ENCODE results near the gene ATP6V0A4.
"Not testable (repeated sequence)": the region's sequence is repeated elsewhere in the genome, so short reads cannot be mapped to it uniquely, and the experiment has no call there.

ATP6V0A4 gene

DNA sequence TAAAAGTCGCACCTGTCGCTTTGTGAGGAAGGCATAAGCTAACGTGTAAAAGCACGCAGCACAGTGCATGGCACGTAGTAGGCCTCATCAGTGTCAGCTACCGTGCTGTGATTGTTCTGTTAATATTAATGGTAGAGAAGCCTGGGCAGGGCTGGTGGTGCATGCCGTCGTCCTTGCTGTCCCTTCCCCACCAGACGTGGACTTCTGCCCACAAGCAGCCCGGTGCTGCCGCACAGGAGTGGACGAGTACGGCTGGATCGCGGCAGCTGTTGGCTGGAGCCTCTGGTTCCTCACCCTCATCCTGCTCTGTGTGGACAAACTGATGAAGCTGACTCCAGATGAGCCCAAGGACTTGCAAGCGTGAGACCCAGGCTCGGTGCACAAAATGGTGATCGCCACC is 4.7 kb upstream of the ATP6V0A4 start:
- no peak for DNase-seq

- DNase-seq, result no peak
These were observed 3.3 kb upstream of the ATP6V0A4 start for GRCh38 chr7:138801256-138801655.

DNA sequence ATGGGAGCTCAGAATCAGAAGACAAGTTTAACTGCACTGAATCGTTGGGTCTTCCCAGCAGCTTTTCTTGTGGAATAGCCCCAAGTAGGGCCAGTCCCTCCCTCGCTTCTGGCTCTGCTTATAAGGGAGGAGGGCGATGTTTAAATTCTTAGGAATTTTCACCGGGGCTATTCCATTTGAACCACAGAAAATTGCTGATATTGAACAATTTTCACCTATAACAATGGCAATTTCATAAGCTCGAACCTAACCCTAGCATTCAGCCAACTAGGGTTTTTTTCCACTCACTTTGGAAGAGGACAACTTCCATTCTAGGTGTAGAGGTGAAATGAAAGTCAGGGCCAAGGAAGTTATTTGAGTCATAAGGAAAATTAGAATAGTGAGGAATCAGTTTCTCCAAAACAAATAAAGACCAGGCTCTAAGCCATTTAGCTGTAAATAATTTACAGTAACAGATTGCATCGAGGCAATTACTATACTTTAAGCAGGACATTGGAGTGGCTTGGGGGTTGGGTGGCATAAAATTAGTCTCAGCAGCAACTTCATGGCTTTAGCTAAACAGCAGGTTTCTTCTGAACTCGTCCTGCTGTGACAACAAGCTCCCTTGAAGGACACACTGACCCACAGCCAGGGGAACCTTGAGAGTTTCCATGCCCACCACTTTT is 1.5 kb upstream of the ATP6V0A4 start:
- DNase-seq, result no peak

DNA sequence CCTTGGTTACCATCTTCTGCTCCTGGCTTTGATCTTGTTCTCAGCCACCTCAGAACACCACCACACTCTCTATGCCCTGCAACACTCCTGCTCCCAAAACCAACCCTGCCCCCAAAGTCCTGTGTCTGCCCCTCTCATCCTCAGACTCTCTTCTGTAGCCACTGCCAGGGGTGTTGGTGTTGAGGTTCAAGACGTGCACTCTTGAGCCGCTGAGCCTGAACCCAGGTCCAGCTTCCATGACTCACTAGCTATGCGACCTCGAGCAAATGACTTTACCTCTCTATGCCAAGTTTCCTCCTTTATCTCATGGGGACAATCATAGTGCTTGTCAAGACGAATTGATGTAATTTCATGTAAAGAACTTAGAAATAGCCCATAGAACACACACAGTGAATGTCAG is 840 bp upstream of the ATP6V0A4 start:
- DNase-seq, result no peak

DNA sequence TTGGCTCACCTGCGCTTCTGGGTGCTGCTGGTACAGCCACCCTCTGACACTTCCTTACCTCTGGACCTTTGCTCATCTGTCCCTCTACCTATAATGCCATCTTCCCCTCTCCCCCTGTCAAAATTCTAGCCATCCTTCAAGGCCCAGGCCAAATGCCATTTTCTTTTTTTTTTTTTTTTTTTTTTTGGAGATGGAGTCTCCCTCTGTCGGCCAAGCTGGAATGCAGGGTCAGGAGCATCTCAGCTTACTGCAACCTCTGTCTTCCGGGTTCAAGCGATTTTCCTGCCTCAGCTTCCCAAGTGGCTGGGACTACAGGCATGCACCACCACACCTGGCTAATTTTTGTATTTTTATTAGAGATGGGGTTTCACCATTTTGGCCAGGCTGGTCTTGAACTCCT is 950 bp downstream of the ATP6V0A4 start:
- not testable (repeated sequence) for DNase-seq

DNA sequence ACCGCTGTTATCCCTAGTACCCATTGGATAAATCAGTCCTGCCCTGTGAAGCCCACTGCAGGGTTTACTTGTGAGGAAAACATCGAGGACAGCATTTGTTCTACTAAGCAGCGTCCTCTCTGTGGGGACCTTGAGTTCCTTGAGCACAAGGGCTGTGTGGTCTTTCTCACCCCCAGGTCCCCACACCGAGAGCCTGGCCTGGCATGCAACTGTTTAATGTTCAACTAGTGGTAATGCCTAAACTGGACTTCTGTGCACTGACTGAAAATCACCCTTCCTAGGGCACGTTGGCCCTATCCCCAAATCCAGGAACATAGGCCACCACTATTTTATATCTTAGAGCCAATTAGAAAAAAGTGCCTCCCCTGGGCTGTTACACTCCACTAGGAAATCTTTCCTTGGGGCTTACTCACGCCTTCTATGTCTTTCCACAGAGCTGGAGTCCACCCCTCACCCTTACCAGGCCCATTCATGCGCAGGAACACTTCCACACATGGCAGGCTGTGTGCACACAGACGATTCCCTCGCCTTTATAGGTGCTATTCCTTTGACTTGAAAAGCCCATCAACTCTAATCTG is 1.9 kb downstream of the ATP6V0A4 start:
- DNase-seq, result no peak

GRCh38 chr7:138785587-138786437 is 12.2 kb downstream of the ATP6V0A4 start:
- DNase-seq, result no peak

DNA sequence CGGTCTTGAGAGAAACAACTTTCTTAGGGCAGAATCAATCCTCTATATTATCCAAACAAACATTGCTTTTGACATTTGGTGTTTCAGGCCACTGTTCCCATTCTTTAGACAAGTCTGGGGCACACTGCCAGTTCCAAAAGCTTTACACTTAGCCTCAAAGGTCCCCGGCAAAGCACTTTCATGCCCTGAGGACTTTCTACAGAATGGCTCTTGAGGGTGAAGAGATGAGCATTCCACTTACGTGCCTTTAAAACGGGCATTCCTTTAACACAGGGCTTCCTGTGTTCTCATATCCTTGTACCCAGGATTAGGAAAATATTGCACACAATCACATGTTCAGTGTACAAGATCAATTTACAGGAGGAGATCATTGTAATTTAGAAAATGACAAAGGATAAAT is 13.3 kb downstream of the ATP6V0A4 start:
- DNase-seq, result no peak

- DNase-seq, result no peak
These were observed 17.0 kb downstream of the ATP6V0A4 start for GRCh38 chr7:138781004-138781403.

DNA sequence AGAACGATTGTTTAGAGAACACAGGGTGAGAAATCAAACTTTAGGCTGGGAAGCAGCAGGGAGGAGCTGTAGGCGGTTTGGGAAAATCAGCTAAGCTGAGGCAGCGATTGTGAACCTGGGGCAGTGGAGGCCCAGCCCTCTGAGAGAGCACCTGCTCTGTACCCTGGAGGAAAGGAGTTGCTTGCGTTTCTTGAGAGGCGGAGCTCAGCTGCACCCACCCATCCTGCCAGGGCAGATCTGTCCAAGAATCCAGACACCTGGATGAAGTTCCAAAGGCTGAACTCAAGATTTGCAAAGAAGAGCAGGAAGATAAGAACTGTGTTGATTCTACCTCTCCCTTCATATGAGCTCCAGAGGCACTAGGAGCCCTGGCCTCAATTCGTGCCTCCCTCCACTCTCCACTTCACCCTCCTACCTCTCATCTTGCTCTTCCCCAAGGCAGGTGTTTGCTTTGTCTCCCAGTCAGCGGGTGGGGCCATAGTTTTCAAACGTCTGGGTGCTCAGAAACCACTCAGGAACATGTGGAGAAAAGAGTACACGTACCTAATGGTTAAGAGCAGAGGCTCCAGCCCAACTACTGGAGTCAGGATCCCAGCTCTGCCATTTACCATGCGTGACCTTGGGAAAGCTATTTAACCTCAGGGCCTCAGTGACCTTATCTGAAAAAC is 21.7 kb downstream of the ATP6V0A4 start:
- DNase-seq, result no peak

DNA sequence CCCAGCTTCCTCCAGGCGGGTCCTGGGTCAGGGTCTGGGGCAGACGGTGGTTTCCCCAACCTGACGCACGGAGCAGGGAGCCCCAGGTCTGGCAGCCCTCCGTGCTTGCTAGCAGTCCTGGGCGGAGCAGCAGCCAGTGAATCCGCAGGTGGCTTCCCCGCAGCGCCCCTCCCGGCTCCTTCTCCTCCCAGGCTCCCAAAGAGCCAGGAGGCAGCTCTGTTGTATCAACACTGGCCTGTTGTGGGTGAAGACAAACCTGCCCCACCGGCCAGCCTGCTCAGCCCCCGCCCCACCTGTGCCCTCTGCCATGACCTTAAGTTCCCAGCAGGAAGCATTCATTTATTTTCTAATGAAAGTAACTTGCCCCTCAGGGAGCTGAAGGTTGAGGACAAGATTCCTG is 24.2 kb downstream of the ATP6V0A4 start:
- DNase-seq, result no peak

DNA sequence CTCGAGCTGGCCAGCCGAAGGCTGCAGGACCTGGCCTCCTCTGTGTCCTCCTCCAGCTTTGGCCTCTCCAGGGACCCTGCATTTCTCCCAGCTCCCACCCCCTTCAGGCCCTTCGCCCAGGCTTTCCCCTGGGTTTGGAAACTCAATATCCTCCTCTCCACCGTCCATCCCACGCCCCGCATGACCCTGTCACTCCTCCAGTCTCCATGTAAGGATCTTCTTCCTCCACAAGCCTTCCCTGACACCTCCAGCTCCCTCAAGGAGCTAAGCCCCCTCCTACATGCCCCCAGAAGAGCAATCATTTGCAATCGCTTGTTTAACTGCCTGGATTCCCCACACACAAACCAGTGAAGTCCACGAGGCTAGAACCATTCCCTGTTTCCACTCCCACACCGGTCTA is 24.8 kb downstream of the ATP6V0A4 start:
- DNase-seq, result no peak

DNA sequence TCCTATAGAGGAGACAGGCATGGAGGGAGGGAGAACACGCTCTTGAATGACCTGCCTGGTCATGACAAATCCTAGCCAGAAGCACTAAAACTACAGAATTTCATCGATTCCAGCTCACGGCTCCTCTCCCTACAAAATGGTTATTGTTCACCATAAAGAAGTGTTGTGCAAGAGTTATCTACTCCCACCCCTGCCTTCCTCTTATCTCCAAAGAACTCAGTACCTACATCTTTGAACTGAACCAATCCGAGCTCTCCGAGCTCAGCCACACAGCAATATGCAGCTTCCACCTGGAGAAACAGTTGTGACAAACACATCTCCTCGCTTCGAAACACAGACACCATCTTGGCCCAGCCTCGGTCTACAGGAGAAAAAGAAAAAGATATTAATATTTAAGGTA is 27.1 kb downstream of the ATP6V0A4 start:
- DNase-seq, result no peak

DNA sequence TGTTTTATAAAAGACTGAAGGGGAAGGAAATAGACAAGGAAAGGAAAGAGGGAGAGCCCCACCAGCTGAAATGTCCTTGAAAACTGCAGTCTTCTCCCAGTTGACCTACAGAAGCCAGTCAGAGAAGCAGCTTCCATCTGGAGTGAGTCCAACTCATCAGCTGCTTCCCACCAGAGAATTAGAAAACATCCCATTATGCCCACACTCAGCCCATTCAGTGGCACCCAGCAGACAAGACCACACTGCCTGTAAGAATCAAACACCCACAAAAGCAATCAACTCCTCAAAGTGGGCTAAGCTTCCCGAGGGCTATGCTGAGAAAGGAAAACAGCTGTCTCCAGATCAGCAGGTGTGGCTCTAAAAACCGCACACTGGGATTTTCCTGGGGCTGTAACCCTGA is 29.8 kb downstream of the ATP6V0A4 start:
- DNase-seq, result no peak

DNA sequence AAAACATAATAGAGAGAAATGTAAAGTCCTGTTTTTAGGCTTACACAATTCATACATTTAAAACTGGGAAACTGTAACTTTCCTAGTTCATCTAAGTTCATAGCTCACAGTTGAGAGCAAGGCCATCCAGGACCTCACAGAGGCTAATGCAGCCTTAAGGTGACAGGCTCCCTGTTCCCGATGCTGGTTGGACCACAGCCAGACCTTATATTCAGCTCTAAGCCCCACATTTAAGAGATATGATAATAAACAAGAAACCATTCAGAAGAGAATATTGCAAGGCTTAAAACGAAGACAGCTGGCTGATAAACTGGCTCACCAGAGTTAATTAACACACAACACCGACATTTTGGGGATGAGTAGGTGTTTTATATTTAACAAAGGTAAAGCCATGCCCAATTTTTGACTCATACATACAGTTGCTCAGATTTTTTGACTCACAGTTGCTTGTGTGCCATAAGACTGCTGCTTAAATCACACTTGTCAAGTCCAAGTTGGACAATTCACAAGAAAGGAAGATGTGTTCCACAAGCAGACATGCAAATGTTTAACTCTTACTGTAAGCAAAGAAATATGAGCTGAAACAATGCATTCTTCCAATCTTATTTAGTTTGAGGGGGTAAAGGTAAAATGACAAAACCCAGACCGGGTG is 41.3 kb downstream of the ATP6V0A4 start:
- no peak for DNase-seq

DNA sequence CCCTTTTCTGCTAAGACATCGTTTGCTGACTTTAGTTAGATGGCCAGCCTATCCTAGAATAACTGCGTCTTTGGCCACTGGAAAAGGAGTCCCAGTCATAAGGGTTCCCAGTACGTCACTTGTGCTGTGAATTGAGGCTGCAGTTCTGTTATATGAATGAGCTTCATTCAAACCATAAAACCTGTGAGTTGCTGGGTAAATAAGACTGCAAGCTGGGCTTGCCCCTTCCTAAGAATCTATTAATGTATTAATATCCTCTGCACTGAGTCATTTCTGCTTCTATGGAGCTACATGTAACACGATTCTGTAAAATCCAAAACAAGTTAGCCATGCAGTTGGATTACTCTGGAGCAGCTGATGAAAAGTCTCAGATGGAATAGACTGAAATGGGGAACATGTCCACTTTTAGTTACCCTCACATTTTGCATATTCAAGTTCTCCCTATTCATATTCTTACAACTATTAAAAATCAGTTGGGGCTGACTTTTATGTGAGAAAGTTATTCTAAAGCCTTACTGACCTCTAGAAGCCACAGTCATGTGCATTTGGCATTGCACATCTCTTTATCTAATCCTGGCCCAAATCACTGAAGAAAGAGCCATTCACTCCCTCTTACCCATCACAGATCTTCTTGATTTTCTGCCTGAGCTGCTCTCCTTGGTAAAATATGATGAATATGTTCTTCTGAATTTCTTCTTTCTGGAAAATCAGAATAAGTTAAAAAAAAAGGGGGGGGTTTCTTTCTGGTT is 42.0 kb downstream of the ATP6V0A4 start:
- DNase-seq, result no peak

- DNase-seq, result no peak
These were observed 42.7 kb downstream of the ATP6V0A4 start for GRCh38 chr7:138755331-138755747.

DNA sequence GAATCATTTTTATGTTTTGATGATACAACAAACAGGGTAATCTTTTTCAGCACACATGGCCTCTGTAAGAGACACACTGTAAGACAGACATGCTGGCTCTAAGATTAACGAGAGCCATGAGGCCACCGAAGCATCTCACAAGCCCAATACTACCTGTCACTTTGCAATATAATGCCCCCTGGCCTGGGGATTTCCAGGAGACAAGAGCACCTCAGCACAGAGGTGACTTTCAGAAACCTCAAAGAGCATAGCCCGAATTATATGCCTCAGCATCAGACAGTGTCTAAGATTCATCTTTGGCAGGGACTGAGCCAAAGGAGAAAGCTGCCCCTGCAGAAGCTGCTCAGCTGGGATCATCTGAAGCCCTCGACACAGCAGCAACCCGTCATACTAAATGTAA is 44.4 kb downstream of the ATP6V0A4 start:
- peak in 1 of 5 experiments; percentile 22 for DNase-seq

GRCh38 chr7:138753150-138753518 is 44.9 kb downstream of the ATP6V0A4 start:
- no peak for DNase-seq

DNA sequence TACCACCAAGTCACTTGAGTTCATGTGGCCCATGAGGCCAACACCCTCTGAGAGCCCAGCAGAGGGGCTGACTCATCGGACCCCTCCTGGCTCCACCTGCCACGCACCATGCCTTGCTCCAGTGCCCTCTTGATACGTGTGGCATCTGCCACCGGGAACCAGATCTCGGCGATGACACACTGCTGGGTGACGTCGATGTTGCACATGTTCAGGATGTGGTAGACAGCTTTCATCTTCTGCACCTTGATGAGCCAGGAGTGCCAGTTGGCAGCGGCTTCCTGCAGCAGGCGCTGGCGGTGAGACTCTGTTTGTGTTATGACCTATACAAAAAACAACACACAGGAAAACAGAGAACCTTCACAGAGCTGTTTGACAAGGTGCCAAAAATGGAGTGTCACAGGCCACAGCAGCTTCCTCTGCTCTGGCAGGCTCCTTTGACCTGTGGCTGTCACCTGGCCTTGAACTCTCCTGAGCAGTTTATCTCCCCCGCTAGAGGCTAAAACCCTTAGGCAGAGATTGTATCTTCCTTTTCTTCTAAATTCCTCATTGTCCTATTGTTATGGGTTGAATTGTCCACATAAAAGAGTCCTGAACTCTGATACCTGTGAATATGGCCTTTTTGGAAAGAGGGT is 45.4 kb downstream of the ATP6V0A4 start:
- peak; percentile 57 to 100 (median 88) for DNase-seq

DNA sequence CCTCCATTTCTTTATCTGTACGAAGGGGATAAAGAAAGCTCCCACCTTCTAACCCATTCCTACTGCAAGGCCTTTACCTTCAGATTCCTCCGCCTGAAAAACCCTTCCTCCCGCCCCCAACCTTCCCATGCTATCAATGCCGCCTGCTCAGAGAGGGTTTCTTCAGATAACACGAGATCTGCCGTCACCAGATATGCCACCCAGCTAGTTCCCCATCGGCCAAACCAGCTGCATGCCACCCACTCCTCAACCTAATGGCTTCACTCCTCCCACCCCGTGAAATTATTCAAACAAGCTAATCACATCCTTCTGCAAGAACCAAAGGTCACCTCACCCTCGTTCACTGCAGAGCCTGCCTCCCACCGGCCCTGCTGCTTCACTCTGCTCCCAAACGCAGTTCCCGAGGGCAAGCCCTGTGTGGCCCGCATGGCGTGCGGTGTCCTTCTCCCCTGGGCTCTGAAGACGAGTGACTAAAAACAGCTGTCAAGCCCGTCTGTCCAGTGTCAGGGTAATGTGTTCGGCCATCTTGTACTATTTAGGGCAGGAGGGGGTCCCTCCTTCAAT is 47.0 kb downstream of the ATP6V0A4 start:
- DNase-seq, result no peak
